GM21529 (cell line): ENCODE measurements around the gene TAGAP.

ENCODE experiments used
- ATAC-seq: cut with Tn5 transposase; IDR thresholded peaks from one replicate; pipeline ENCODE4 v1.9.1; 2021; ENCODE audit not compliant: unreplicated experiment

The TAGAP gene

GRCh38 chr6:159044899-159045727 lies at the start of gene TAGAP:
Gene TAGAP, minus strand, starts transcription at chr6:159044991. Its CDS starts 845 bp downstream, at chr6:159044146.
- peak; percentile 88 for ATAC-seq

DNA sequence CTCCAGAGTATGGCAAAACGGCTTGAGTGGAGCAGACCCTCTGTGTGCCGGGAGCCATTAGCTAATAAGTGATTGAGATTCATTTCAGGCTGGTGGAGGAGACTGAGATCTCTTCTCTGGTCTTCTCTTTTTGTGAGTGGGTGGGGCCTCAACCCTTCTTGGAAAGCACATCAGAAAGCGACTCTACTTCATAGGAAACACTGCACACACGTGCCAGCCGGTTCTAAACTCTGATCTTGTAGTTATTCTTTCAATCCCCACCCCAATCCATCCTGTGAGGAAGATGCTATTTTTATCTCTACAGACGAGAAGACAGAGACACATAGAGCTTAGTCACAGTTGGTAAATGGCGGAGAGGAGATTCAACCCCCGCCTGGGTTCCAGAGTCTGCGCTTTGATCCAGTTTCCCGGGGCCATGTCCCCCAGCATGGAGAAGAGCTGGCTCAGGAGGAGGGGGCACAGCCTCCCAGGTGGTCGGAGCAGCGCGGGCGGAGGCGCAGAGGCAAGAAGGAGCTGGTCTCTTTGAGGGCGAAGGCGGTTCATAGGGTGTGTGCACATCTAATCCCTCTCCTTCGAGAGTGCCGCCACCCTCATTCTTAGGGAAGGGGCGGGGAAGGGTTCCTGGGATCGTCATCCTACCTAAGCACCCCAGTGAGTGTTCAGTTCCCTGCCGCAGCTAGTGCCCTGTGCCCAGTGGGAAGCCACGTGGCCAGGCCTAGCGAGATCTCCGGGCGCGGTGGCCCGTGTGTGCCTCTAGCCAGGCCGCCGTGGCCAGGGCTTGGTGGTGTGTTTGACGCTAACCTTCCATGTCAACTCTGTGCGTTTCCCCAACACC lies 49.0 kb upstream of the TAGAP start:
- ATAC-seq, result no peak

- ATAC-seq, result no peak
Observed at GRCh38 chr6:159092631-159093030, 47.8 kb upstream of the TAGAP start.

GRCh38 chr6:159090530-159091480 lies 46.0 kb upstream of the TAGAP start:
- ATAC-seq, result no peak

DNA sequence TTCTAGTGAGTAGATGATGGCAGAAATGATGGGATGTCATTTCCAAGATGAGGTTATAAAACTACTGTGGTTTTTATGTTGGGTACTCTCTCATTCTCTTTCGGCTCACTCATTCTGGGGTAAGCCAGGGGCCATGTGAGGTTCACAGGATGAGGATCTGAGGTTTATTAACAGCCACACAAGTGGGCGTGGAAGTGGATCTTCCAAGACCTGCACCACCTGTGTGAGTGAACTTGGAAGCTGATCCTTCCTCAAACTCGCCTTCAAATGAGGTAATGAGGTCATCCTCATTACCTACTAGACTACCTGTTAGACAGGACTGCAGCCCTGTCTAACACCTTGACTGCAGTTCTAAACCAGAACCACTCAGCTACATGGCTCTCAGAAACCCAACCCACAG lies 45.1 kb upstream of the TAGAP start:
- ATAC-seq, result no peak

GRCh38 chr6:159089443-159089842 lies 44.7 kb upstream of the TAGAP start:
- no peak for ATAC-seq

DNA sequence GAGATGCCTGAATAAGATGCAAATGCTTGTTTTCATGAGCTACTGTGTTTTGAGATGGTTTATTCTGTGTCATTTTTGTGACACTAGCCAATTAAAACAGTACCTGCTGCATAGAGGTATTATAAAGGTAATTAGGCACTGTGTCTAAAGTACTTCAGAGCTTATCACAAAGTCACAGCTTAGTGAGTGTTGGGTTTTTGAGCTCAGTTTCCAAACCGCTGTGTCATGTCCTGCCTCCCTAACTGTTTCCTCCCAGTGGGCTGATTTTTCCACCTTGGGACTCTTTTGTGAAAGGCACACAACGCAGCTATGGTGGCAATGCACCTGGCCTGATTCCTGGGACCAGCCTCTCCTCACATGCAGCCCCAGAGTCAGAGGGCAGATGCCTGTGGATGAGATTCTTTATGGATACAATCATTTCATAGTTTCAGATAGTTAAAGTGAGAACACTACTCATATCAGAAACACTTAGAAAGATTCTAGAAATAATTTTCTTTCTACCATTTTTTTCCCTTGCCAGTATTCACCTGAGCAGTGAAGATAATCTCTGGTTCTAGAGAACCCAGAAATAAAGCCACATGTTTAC lies 41.3 kb upstream of the TAGAP start:
- ATAC-seq, result no peak

GRCh38 chr6:159085396-159085895 lies 40.7 kb upstream of the TAGAP start:
- no peak for ATAC-seq

DNA sequence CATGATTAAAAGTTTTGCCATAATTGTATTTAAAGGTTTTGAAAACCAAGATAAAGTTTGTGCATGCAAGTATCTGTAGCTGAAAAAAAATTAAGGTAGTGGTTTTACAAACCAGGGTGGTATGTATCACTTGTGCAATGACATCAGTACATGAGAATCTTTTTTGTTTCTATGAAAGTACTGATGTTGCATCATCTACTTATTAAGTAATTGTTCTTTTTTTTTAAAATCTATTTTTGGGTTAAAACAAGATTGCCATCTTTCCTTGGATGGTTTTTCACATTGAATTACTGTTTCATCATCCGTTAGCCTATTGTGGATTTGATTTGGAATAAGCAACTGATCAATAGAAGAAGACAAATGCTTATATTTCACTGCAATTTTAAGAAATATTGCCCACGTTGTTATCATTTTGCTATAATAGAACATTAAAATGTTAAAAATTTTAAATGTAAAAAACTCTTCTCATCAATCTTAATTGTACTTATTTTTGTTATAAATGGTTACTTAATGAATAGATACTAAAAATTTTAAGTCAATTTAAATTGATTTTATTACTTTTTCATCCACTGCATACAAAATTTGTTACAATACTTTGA lies 39.8 kb upstream of the TAGAP start:
- no peak for ATAC-seq

DNA sequence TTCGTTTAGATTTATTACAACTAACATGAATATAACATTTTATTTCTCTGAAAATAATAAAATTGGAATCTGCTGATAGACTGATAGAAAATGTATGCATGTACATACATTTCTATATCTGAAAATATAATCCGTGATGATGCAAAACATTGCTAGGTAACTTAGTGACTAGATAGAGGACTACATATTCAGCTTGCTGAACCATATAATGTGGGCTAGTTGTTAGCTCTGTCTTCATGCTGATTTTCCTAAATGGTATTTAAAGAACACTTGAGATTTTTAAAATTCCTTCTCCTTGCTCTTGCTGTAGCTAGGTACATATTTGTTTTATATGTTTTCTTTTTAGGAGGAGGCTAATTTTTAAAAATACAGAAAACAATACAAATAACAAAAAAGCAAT lies 38.4 kb upstream of the TAGAP start:
- no peak for ATAC-seq

- no peak for ATAC-seq
Observed at GRCh38 chr6:159082039-159082815, 37.4 kb upstream of the TAGAP start.

GRCh38 chr6:159080217-159080976 lies 35.6 kb upstream of the TAGAP start:
- ATAC-seq, result peak; percentile 73

DNA sequence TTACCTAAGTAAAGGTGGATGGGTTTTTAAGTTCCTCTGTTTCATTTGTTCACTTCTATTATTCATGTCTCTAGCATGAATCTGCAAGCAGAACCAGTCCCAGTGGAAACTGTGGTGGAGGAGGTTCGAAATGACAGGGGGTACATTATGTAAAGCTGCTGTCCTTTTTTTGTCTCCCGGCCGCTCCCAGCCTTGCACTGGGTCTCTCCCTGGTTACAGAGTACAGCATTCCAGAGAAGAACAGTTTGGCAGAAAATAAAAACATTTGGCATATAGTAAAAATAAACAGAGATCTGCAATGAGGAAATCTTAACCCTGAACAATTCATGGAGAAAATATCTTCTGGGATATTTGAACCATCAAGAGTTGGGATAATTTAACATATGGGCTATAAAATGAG lies 34.6 kb upstream of the TAGAP start:
- ATAC-seq, result no peak

GRCh38 chr6:159077123-159077522 lies 32.3 kb upstream of the TAGAP start:
- ATAC-seq, result no peak

DNA sequence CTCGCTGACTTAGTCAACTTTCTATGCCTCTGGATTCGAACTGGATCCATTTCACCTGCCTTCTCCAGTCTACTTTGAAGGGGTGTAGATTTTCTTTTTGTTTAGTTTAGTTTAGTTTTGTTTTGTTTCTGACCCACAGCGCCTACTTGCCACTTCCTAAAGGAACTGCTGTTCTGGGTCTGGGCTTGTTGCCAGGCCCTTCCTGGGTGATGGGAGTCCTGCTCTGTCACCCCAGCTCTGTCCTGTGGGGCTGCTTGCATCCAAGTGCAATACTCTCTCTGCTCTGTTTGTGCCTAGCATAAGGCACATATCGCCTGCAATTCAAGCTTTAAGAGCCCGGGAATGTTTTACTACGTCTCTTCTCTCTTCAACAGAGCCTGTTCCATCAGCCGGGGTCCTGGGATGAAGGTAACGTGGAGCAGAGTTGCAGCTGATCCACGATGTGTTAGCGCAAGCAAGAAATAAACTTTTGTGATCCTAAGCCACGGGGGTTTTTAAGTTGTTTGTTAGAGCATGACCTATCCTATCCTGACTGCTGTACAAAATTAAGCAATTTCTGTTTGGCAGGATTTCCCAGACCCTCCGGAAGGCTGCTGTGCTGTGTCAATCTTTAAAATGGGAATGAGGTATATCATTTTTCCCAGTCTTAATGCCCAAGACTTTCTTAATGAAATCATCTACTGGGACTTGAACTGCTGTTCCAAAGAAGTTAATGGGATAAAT lies 30.9 kb upstream of the TAGAP start:
- ATAC-seq, result no peak

GRCh38 chr6:159074876-159075275 lies 30.1 kb upstream of the TAGAP start:
- ATAC-seq, result no peak

DNA sequence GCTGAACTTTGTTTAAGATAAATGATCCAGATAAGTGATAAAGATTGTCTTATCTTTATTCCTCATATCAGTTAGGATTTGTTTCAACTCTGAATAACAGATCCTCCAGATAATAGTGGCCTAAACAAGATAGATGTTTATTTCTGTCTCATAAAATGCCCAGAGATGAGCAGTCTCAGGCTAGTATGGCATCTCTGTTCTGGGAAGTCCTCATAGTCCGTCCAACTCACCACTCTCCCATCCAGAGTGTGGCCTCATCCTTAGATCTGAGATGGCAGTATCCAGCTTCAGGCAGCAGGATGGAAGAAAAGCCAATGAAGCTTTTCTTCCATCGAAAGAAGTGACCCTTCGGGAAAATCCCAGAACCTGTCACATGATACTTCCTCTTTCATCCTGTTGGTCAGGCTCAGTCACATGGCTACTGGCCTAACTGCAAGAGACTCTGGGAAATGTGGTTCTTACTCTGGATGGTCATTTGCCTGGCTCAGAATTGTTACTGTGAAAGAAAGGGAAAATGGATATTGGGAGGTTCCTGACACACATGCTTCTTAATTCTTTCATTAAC lies 29.4 kb upstream of the TAGAP start:
- ATAC-seq, result no peak
